HepG2 (cell line): ENCODE results near the gene ESYT1. TPM values are rescaled to one million over a fixed set of nuclear protein-coding genes. Genes with fewer than 3 reads are reported as not detected.
A peak's percentile ranks its signal among the peaks of the same experiment; 100 is the strongest.

Experiments
- ARID4A ChIP-seq: sonication (generic); formaldehyde crosslinking; IDR thresholded peaks from 2 replicates; pipeline ENCODE4 v1.5.0; 2020; ENCODE audit warnings: mild to moderate bottlenecking, missing genetic modification reagents, borderline replicate concordance
- BATF2 ChIP-seq: sonication (generic); formaldehyde crosslinking; IDR thresholded peaks from 2 replicates; pipeline ENCODE4 v1.8.0; 2022; ENCODE audit warnings: mild to moderate bottlenecking, missing genetic modification reagents, moderate library complexity
- GATAD1 ChIP-seq: IDR thresholded peaks from 2 replicates; pipeline ENCODE4 v1.6.1; 2016; ENCODE audit warnings: missing genetic modification reagents, missing compliant biosample characterization
- GATAD2A ChIP-seq: IDR thresholded peaks from 2 replicates; pipeline ENCODE4 v1.6.1; 2016
- JARID2 ChIP-seq: sonication (generic); formaldehyde crosslinking; IDR thresholded peaks from 2 replicates; pipeline ENCODE4 v1.8.1; 2023; ENCODE audit warnings: missing genetic modification reagents, inconsistent platforms; ENCODE audit not compliant: insufficient replicate concordance
- KAT2B ChIP-seq: fragments of 150-350 bp; IDR thresholded peaks from 2 replicates; pipeline ENCODE4 v1.6.1; 2014; ENCODE audit warnings: low read depth, low read length, borderline replicate concordance
- KDM5B ChIP-seq: sonication (generic); formaldehyde crosslinking; IDR thresholded peaks from 2 replicates; pipeline ENCODE4 v1.4.0; 2020; ENCODE audit warnings: missing genetic modification reagents, mild to moderate bottlenecking, borderline replicate concordance
- MYC ChIP-seq: sonication (generic); formaldehyde crosslinking; IDR thresholded peaks from 2 replicates; pipeline ENCODE4 v1.9.0; 2021; ENCODE audit warnings: missing genetic modification reagents, borderline replicate concordance
- NKX3-1 ChIP-seq: sonication (generic); formaldehyde crosslinking; IDR thresholded peaks from 2 replicates; pipeline ENCODE4 v1.5.0; 2020; ENCODE audit warnings: missing genetic modification reagents
- PBX3 ChIP-seq: sonication (generic); formaldehyde crosslinking; IDR thresholded peaks from 2 replicates; pipeline ENCODE4 v1.8.1; 2023; ENCODE audit warnings: missing genetic modification reagents, inconsistent platforms, borderline replicate concordance
- POGZ ChIP-seq: sonication (generic); formaldehyde crosslinking; IDR thresholded peaks from 2 replicates; pipeline ENCODE4 v1.4.0; 2020; ENCODE audit warnings: mild to moderate bottlenecking, missing genetic modification reagents
- RFX5 ChIP-seq: IDR thresholded peaks from 2 replicates; pipeline ENCODE4 v1.6.1; 2011; ENCODE audit warnings: low read depth, low read length, improper control_type of control experiment
- SETDB1 ChIP-seq: sonication (generic); formaldehyde crosslinking; IDR thresholded peaks from 2 replicates; pipeline ENCODE4 v1.5.1; 2020; ENCODE audit warnings: missing genetic modification reagents, mild to moderate bottlenecking, borderline replicate concordance
- SKI ChIP-seq: fragments of 450-650 bp; IDR thresholded peaks from one replicate; pipeline ENCODE4 v1.6.1; 2018; ENCODE audit warnings: mild to moderate bottlenecking; ENCODE audit not compliant: partially characterized antibody
- ZBTB8A ChIP-seq: sonication (generic); formaldehyde crosslinking; IDR thresholded peaks from 2 replicates; pipeline ENCODE4 v1.4.0; 2020; ENCODE audit warnings: mild to moderate bottlenecking, low read depth, missing genetic modification reagents, borderline replicate concordance
- ZNF263 ChIP-seq: sonication (generic); formaldehyde crosslinking; IDR thresholded peaks from 2 replicates; pipeline ENCODE4 v1.4.0; 2020; ENCODE audit warnings: missing genetic modification reagents
- ZNF276 ChIP-seq: sonication (generic); formaldehyde crosslinking; IDR thresholded peaks from 2 replicates; pipeline ENCODE4 v1.4.0; 2020; ENCODE audit warnings: mild to moderate bottlenecking, low read depth, missing genetic modification reagents
- ZNF556 ChIP-seq: sonication (generic); formaldehyde crosslinking; IDR thresholded peaks from 2 replicates; pipeline ENCODE4 v1.4.0; 2020; ENCODE audit warnings: mild to moderate bottlenecking, missing genetic modification reagents, borderline replicate concordance
- ZNF883 ChIP-seq: sonication (generic); formaldehyde crosslinking; IDR thresholded peaks from 2 replicates; pipeline ENCODE4 v1.5.1; 2020; ENCODE audit warnings: mild to moderate bottlenecking, missing genetic modification reagents; ENCODE audit errors: not compliant biosample characterization
- polyA plus RNA-seq, 8 experiments: library from polyadenylated mRNA; depleted of rRNA in 3 of 8; stranded (reverse) in 7 of 8; unstranded in 1 of 8; fragments of >200 nt; fragmentation: Illumina TruSeq in 4 of 8; extraction: Trizol in 4 of 8; gene quantifications; 2 replicates each; pipeline versions ENCODE4 v1.2.1 to v1.2.3, GENCODE V29; 2011 to 2016; ENCODE audit warnings: low read depth in 4 of 8, missing spikeins in 1 of 8, mixed read lengths in 1 of 8; ENCODE audit not compliant: insufficient read depth in 1 of 8
- total RNA-seq, 5 experiments: library from RNA; depleted of rRNA; stranded (reverse); fragments of >200 nt; fragmentation: Illumina TruSeq; extraction: Trizol; gene quantifications; 2 replicates each; pipeline ENCODE4 v1.2.3, GENCODE V29; 2016; ENCODE audit warnings: low read depth in 1 of 5

Gene ESYT1
- total and polyA plus RNA-seq, 2 of the 13 experiments (the other 11 are each of a cell fraction or from before 2014, with no cell fraction given) = 66.9 to 71.0 TPM

- TF ChIP-seq POGZ (CRISPR knock-in tag) (no peak), ZNF263 (CRISPR knock-in tag) (no peak), KAT2B (no peak), ZNF883 (CRISPR knock-in tag) (no peak), ZNF556 (CRISPR knock-in tag) (peak; percentile 14; the same call in 1 of the 2 replicates), SKI (peak; percentile 38), MYC (CRISPR knock-in tag) (no peak), ZNF276 (CRISPR knock-in tag) (no peak), PBX3 (CRISPR knock-in tag) (no peak), JARID2 (no peak), GATAD1 (CRISPR knock-in tag) (peak; percentile 38; the same call in 1 of the 2 replicates), ZBTB8A (CRISPR knock-in tag) (no peak), KDM5B (CRISPR knock-in tag) (peak; percentile 23; the same call in 1 of the 2 replicates), BATF2 (no peak), NKX3-1 (CRISPR knock-in tag) (no peak; the same call in 1 of the 2 replicates), GATAD2A (CRISPR knock-in tag) (peak; percentile 54; the same call in 1 of the 2 replicates), SETDB1 (CRISPR knock-in tag) (no peak), ARID4A (peak; percentile 25; the same call in 1 of the 2 replicates), RFX5 (no peak)
Measured at GRCh38 chr12:56157201-56158028, 29.3 kb downstream of the ESYT1 start (continued).
